ENCODE results near the gene LDLRAD4. TPM values are rescaled to one million over a fixed set of nuclear protein-coding genes. Genes with fewer than 3 reads are reported as not detected.

The LDLRAD4 gene
- total RNA-seq, 4 donors from 2014 or later = 14.0 to 36.9 (median 29.3) TPM

GRCh38 chr18:13447621-13448334 lies 229.2 kb downstream of the LDLRAD4 start:
- no peak for TF ChIP-seq POLR2A (IDR thresholded peaks at IDR 0.05)
- no peak for TF ChIP-seq CTCF (IDR thresholded peaks at IDR 0.05)
- TF ChIP-seq EP300 (IDR thresholded peaks at IDR 0.05) = no peak
- peaks cover 0 to 26% (median 0%) of the 10 kb centered on the region in 4 donors for H3K4me1 ChIP-seq
- no peak for DNase-seq (ENCODE audit: low spot score in 2 of 2)
- no peak overlapping the region for H3K27ac ChIP-seq
- WGBS, 2 donors = 46% methylated on average over 22 of the region's 22 CpGs
- no peaks in the 10 kb centered on the region for H3K36me3 ChIP-seq
- H3K9me3 ChIP-seq = no peaks in the 10 kb centered on the region
- peaks cover 0 to 5% of the 10 kb centered on the region in 2 donors for H3K27me3 ChIP-seq
- peak overlapping the region in 2 of 4 donors; percentile 10 to 19 for H3K4me3 ChIP-seq

- 84 to 88% methylated on average over 19 of the region's 19 CpGs for whole genome bisulfite sequencing, 2 donors
- Histone ChIP-seq H3K27me3 (peaks cover 0 to 5% of the 10 kb centered on the region in 2 donors), H3K4me3 (no peak overlapping the region), H3K4me1 (peaks cover 0 to 26% (median 0%) of the 10 kb centered on the region in 4 donors), H3K36me3 (no peaks in the 10 kb centered on the region), H3K9me3 (no peaks in the 10 kb centered on the region), H3K27ac (no peak overlapping the region)
- DNase-seq (ENCODE audit: low spot score in 2 of 2) = no peak
- TF ChIP-seq EP300 (IDR thresholded peaks at IDR 0.05) (no peak), CTCF (IDR thresholded peaks at IDR 0.05) (no peak), POLR2A (IDR thresholded peaks at IDR 0.05) (no peak)
These were observed 229.8 kb downstream of the LDLRAD4 start for GRCh38 chr18:13448335-13448795.

- no peak for DNase-seq (ENCODE audit: low spot score in 2 of 2)
- Histone ChIP-seq H3K27ac (no peak overlapping the region), H3K27me3 (peaks cover 0 to 5% of the 10 kb centered on the region in 2 donors), H3K4me3 (no peak overlapping the region), H3K9me3 (no peaks in the 10 kb centered on the region), H3K36me3 (no peaks in the 10 kb centered on the region), H3K4me1 (peaks cover 0 to 26% (median 0%) of the 10 kb centered on the region in 4 donors)
- no peak for TF ChIP-seq CTCF (IDR thresholded peaks at IDR 0.05)
- TF ChIP-seq EP300 (IDR thresholded peaks at IDR 0.05) = no peak
- no peak for TF ChIP-seq POLR2A (IDR thresholded peaks at IDR 0.05)
- 97 to 98% methylated on average over 9 of the region's 9 CpGs for WGBS, 2 donors
These were observed 231.1 kb downstream of the LDLRAD4 start for GRCh38 chr18:13449651-13450050.

- no peak for DNase-seq (ENCODE audit: low spot score in 2 of 2)
- Histone ChIP-seq H3K4me1 (peaks cover 0 to 26% (median 0%) of the 10 kb centered on the region in 4 donors), H3K27ac (no peak overlapping the region), H3K4me3 (no peak overlapping the region), H3K9me3 (no peaks in the 10 kb centered on the region), H3K36me3 (no peaks in the 10 kb centered on the region), H3K27me3 (peaks cover 0 to 5% of the 10 kb centered on the region in 2 donors)
- WGBS, 2 donors = 84 to 88% methylated on average over 10 of the region's 10 CpGs
- TF ChIP-seq POLR2A (IDR thresholded peaks at IDR 0.05) = no peak
- TF ChIP-seq CTCF (IDR thresholded peaks at IDR 0.05) = no peak
- TF ChIP-seq EP300 (IDR thresholded peaks at IDR 0.05) = peak in 1 of 2 donors; percentile 10
These were observed 232.0 kb downstream of the LDLRAD4 start for GRCh38 chr18:13450289-13451212.

All from tibial nerve (tissue), 4 donors.